GM23338 (cell line): ENCODE measurements around the gene NCBP3. TPM values are rescaled to one million over a fixed set of nuclear protein-coding genes. Genes with fewer than 3 reads are reported as not detected.
A peak's percentile ranks its signal among the peaks of the same experiment; 100 is the strongest.

Experiments
- ATAC-seq: fragments of 200-7000 bp; cut with Tn5 transposase; 3 replicates; pipeline ENCODE4 v1.9.1; 2020
- DNase-seq: peaks from one replicate; pipeline ENCODE4 v3.0.0-alpha.2; 2015; ENCODE audit warnings: low spot score
- H2AFZ ChIP-seq: fragments of 200-600 bp; sonication (generic); 2 replicates; pipeline ENCODE4 v1.8.0; 2016; ENCODE audit warnings: antibody characterized with exemption, mild to moderate bottlenecking, moderate library complexity
- H3F3A ChIP-seq: fragments of 200-600 bp; sonication (generic); replicated peaks from 2 replicates; pipeline ENCODE4 v1.8.0; 2017; ENCODE audit warnings: antibody characterized with exemption, mixed run types, low read depth
- H3K27ac ChIP-seq: fragments of 200-600 bp; sonication (generic); 2 replicates; pipeline ENCODE4 v1.6.1; 2016; ENCODE audit warnings: low read depth
- H3K27me3 ChIP-seq: fragments of 200-600 bp; sonication (generic); 2 replicates; pipeline ENCODE4 v1.8.0; 2016; ENCODE audit warnings: mild to moderate bottlenecking, mixed run types, moderate library complexity; ENCODE audit not compliant: insufficient read depth
- H3K36me3 ChIP-seq: fragments of 200-600 bp; sonication (generic); 2 replicates; pipeline ENCODE4 v1.8.0; 2016; ENCODE audit warnings: mild to moderate bottlenecking; ENCODE audit not compliant: insufficient read depth
- H3K4me1 ChIP-seq: fragments of 200-600 bp; sonication (generic); 2 replicates; pipeline ENCODE4 v1.8.0; 2016; ENCODE audit warnings: mild to moderate bottlenecking, moderate library complexity; ENCODE audit not compliant: insufficient read depth
- H3K4me2 ChIP-seq: fragments of 200-600 bp; sonication (generic); 2 replicates; pipeline ENCODE4 v1.7.1; 2017; ENCODE audit warnings: mixed run types
- H3K4me3 ChIP-seq: fragments of 200-600 bp; sonication (generic); 2 replicates; pipeline ENCODE4 v1.6.1; 2016; ENCODE audit warnings: mixed run types
- H3K79me2 ChIP-seq: fragments of 200-600 bp; sonication (generic); replicated peaks from 2 replicates; pipeline ENCODE4 v1.8.0; 2017; ENCODE audit warnings: mild to moderate bottlenecking; ENCODE audit not compliant: insufficient read depth
- H3K9me2 ChIP-seq: fragments of 200-600 bp; sonication (generic); 2 replicates; pipeline ENCODE4 v1.8.0; 2017; ENCODE audit not compliant: insufficient read depth
- H4K20me1 ChIP-seq: fragments of 200-600 bp; sonication (generic); replicated peaks from 2 replicates; pipeline ENCODE4 v1.8.0; 2017; ENCODE audit warnings: mild to moderate bottlenecking; ENCODE audit not compliant: insufficient read depth
- H3K27ac Mint-ChIP-seq: 2 replicates; pipeline ENCODE4 v1.8.0; 2020; ENCODE audit warnings: inconsistent platforms, mild to moderate bottlenecking, moderate library complexity, mixed read lengths
- H3K27me3 Mint-ChIP-seq: 3 replicates; pipeline ENCODE4 v1.8.0; 2022; ENCODE audit warnings: low read depth, mild to moderate bottlenecking, moderate library complexity, mixed read lengths, inconsistent platforms; ENCODE audit not compliant: insufficient read depth, poor library complexity
- H3K36me3 Mint-ChIP-seq: 3 replicates; pipeline ENCODE4 v1.8.0; 2021; ENCODE audit warnings: low read depth, mild to moderate bottlenecking, inconsistent platforms, moderate library complexity, mixed read lengths
- H3K4me1 Mint-ChIP-seq: 3 replicates; pipeline ENCODE4 v1.8.0; 2020; ENCODE audit warnings: mild to moderate bottlenecking, inconsistent platforms, mixed read lengths
- H3K4me3 Mint-ChIP-seq: 3 replicates; pipeline ENCODE4 v1.8.0; 2021; ENCODE audit warnings: moderate library complexity, mild to moderate bottlenecking, inconsistent platforms, mixed read lengths
- H3K9me3 Mint-ChIP-seq: 3 replicates; pipeline ENCODE4 v1.8.0; 2020; ENCODE audit warnings: moderate library complexity, mild to moderate bottlenecking, inconsistent platforms, mixed read lengths
- EZH2 ChIP-seq: fragments of 200-600 bp; sonication (generic); IDR thresholded peaks from one replicate; pipeline ENCODE4 v1.8.0; 2017; ENCODE audit warnings: antibody characterized with exemption, mild to moderate bottlenecking, low read depth; ENCODE audit not compliant: unreplicated experiment
- EZH2phosphoT487 ChIP-seq: fragments of 200-600 bp; sonication (generic); IDR thresholded peaks from one replicate; pipeline ENCODE4 v1.8.1; 2018; ENCODE audit warnings: antibody characterized with exemption; ENCODE audit not compliant: unreplicated experiment
- POLR2AphosphoS5 ChIP-seq: IDR thresholded peaks from 2 replicates; pipeline ENCODE4 v1.6.1; 2016; ENCODE audit warnings: antibody characterized with exemption, low read depth
- STAT1 ChIP-seq: IDR thresholded peaks from one replicate; pipeline ENCODE4 v1.6.1; 2016; ENCODE audit warnings: antibody characterized with exemption; ENCODE audit not compliant: unreplicated experiment
- ZNF114 ChIP-seq: fragments of 250-450 bp; sonication (Bioruptor Pico); IDR thresholded peaks from 2 replicates; pipeline ENCODE4 v1.5.0; 2020; ENCODE audit warnings: mild to moderate bottlenecking, moderate library complexity
- ZNF331 ChIP-seq: fragments of 250-450 bp; sonication (Bioruptor Pico); IDR thresholded peaks from 2 replicates; pipeline ENCODE4 v1.5.0; 2020; ENCODE audit warnings: low read depth, mild to moderate bottlenecking, moderate library complexity
- polyA plus RNA-seq: library from polyadenylated mRNA; unstranded; fragments of >200 nt; fragmentation: Nextera tagmentation; extraction: Ambion mirVana; gene quantifications from 2 replicates; pipeline ENCODE4 v1.2.1, GENCODE V29; 2016
- total RNA-seq: library from RNA; depleted of rRNA; stranded (reverse); fragments of >200 nt; shearing (Covaris generic); gene quantifications from 2 replicates; pipeline ENCODE4 v1.2.3, GENCODE V29; 2014; rRNA removed
- TF ChIP-seq, protein P1 (sequence below): fragments of 250-450 bp; sonication (Bioruptor Pico); IDR thresholded peaks from 2 replicates; pipeline ENCODE4 v1.5.0; 2020; ENCODE audit warnings: mild to moderate bottlenecking, moderate library complexity
- TF ChIP-seq, protein P2 (sequence below): IDR thresholded peaks from 2 replicates; pipeline ENCODE4 v1.6.1; 2016; ENCODE audit warnings: antibody characterized with exemption

Gene NCBP3
- total and polyA plus RNA-seq, 2 experiments from 2014 or later, result 35.5 to 42.8 TPM

GRCh38 chr17:3753624-3754023 is 92.4 kb downstream of the NCBP3 start:
- Histone ChIP-seq H3K27me3 (no peaks in the 10 kb centered on the region), H3K4me2 (no peak overlapping the region)
- ATAC-seq, result no peak

More at GRCh38 chr17:3753624-3754023, 92.4 kb downstream of the NCBP3 start:
- H3K4me1 ChIP-seq, result peaks cover 6% of the 10 kb centered on the region; the same call in 1 of the 2 replicates
- Mint-ChIP-seq H3K4me1 (peaks cover 10% of the 10 kb centered on the region), H3K27ac (no peak overlapping the region), H3K9me3 (no peaks in the 10 kb centered on the region; the same call in 2 of the 3 replicates), H3K4me3 (no peak overlapping the region), H3K36me3 (no peaks in the 10 kb centered on the region; the same call in 2 of the 3 replicates), H3K27me3 (peaks cover 19% of the 10 kb centered on the region)
- no peak overlapping the region for H3K4me3 ChIP-seq
- H3K79me2 ChIP-seq, result no peaks in the 10 kb centered on the region
- H2AFZ ChIP-seq, result peak overlapping the region; percentile 78
- TF ChIP-seq ZNF331 (CRISPR knock-in tag) (no peak), EZH2phosphoT487 (no peak), STAT1 (no peak), POLR2AphosphoS5 (no peak), ZNF114 (CRISPR knock-in tag) (no peak), EZH2 (no peak)
- TF ChIP-seq, protein P1, sequence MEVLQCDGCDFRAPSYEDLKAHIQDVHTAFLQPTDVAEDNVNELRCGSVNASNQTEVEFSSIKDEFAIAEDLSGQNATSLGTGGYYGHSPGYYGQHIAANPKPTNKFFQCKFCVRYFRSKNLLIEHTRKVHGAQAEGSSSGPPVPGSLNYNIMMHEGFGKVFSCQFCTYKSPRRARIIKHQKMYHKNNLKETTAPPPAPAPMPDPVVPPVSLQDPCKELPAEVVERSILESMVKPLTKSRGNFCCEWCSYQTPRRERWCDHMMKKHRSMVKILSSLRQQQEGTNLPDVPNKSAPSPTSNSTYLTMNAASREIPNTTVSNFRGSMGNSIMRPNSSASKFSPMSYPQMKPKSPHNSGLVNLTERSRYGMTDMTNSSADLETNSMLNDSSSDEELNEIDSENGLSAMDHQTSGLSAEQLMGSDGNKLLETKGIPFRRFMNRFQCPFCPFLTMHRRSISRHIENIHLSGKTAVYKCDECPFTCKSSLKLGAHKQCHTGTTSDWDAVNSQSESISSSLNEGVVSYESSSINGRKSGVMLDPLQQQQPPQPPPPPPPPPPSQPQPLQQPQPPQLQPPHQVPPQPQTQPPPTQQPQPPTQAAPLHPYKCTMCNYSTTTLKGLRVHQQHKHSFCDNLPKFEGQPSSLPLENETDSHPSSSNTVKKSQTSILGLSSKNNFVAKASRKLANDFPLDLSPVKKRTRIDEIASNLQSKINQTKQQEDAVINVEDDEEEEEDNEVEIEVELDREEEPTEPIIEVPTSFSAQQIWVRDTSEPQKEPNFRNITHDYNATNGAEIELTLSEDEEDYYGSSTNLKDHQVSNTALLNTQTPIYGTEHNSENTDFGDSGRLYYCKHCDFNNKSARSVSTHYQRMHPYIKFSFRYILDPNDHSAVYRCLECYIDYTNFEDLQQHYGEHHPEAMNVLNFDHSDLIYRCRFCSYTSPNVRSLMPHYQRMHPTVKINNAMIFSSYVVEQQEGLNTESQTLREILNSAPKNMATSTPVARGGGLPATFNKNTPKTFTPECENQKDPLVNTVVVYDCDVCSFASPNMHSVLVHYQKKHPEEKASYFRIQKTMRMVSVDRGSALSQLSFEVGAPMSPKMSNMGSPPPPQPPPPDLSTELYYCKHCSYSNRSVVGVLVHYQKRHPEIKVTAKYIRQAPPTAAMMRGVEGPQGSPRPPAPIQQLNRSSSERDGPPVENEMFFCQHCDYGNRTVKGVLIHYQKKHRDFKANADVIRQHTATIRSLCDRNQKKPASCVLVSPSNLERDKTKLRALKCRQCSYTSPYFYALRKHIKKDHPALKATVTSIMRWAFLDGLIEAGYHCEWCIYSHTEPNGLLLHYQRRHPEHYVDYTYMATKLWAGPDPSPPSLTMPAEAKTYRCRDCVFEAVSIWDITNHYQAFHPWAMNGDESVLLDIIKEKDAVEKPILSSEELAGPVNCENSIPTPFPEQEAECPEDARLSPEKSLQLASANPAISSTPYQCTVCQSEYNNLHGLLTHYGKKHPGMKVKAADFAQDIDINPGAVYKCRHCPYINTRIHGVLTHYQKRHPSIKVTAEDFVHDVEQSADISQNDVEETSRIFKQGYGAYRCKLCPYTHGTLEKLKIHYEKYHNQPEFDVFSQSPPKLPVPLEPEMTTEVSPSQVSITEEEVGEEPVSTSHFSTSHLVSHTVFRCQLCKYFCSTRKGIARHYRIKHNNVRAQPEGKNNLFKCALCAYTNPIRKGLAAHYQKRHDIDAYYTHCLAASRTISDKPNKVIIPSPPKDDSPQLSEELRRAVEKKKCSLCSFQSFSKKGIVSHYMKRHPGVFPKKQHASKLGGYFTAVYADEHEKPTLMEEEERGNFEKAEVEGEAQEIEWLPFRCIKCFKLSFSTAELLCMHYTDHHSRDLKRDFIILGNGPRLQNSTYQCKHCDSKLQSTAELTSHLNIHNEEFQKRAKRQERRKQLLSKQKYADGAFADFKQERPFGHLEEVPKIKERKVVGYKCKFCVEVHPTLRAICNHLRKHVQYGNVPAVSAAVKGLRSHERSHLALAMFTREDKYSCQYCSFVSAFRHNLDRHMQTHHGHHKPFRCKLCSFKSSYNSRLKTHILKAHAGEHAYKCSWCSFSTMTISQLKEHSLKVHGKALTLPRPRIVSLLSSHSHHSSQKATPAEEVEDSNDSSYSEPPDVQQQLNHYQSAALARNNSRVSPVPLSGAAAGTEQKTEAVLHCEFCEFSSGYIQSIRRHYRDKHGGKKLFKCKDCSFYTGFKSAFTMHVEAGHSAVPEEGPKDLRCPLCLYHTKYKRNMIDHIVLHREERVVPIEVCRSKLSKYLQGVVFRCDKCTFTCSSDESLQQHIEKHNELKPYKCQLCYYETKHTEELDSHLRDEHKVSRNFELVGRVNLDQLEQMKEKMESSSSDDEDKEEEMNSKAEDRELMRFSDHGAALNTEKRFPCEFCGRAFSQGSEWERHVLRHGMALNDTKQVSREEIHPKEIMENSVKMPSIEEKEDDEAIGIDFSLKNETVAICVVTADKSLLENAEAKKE (CRISPR knock-in tag), result no peak
- TF ChIP-seq, protein P2, sequence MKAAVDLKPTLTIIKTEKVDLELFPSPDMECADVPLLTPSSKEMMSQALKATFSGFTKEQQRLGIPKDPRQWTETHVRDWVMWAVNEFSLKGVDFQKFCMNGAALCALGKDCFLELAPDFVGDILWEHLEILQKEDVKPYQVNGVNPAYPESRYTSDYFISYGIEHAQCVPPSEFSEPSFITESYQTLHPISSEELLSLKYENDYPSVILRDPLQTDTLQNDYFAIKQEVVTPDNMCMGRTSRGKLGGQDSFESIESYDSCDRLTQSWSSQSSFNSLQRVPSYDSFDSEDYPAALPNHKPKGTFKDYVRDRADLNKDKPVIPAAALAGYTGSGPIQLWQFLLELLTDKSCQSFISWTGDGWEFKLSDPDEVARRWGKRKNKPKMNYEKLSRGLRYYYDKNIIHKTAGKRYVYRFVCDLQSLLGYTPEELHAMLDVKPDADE, result no peak
- H3K9me2 ChIP-seq, result no peaks in the 10 kb centered on the region
- H3F3A ChIP-seq, result no peaks in the 10 kb centered on the region
- no peak for DNase-seq
- no peaks in the 10 kb centered on the region for H3K36me3 ChIP-seq
- H4K20me1 ChIP-seq, result no peaks in the 10 kb centered on the region
- H3K27ac ChIP-seq, result no peak overlapping the region

Other genes with a start within 250 kb of the NCBP3 start
- 3.8 and 4.0 TPM in 2 replicates for gene TRPV1, start 236.8 kb downstream of the NCBP3 start, total RNA-seq
- 2.3 and 4.2 TPM in 2 replicates for gene TRPV1, start 236.8 kb downstream of the NCBP3 start, polyA plus RNA-seq
- gene SHPK, start 210.0 kb downstream of the NCBP3 start, total RNA-seq, result 34.3 and 36.7 TPM in 2 replicates
- gene SHPK, start 210.0 kb downstream of the NCBP3 start, polyA plus RNA-seq, result 11.3 and 11.5 TPM in 2 replicates
- 21.8 and 30.1 TPM in 2 replicates for gene CTNS, start 209.5 kb downstream of the NCBP3 start, total RNA-seq
- 5.9 and 6.4 TPM in 2 replicates for gene CTNS, start 209.5 kb downstream of the NCBP3 start, polyA plus RNA-seq
- 113 and 134 TPM in 2 replicates for gene TAX1BP3, start 177.7 kb downstream of the NCBP3 start, total RNA-seq
- 93.0 and 98.7 TPM in 2 replicates for gene TAX1BP3, start 177.7 kb downstream of the NCBP3 start, polyA plus RNA-seq
- gene EMC6, start 177.4 kb downstream of the NCBP3 start, total RNA-seq, result 27.6 and 48.0 TPM in 2 replicates
- gene EMC6, start 177.4 kb downstream of the NCBP3 start, polyA plus RNA-seq, result 230 and 232 TPM in 2 replicates
- gene P2RX5, start 150.1 kb downstream of the NCBP3 start, total RNA-seq, result 11.6 and 13.6 TPM in 2 replicates
- gene P2RX5, start 150.1 kb downstream of the NCBP3 start, polyA plus RNA-seq, result 7.4 and 7.5 TPM in 2 replicates
- 34.0 and 35.1 TPM in 2 replicates for gene HASPIN, start 122.3 kb downstream of the NCBP3 start, total RNA-seq
- gene HASPIN, start 122.3 kb downstream of the NCBP3 start, polyA plus RNA-seq, result 5.8 and 6.1 TPM in 2 replicates
- gene ITGAE, start 45.1 kb downstream of the NCBP3 start, total RNA-seq, result 7.9 and 11.7 TPM in 2 replicates
- gene ITGAE, start 45.1 kb downstream of the NCBP3 start, polyA plus RNA-seq, result 40.3 and 44.9 TPM in 2 replicates
- gene CAMKK1, start 46.8 kb upstream of the NCBP3 start, total RNA-seq, result 7.1 and 8.7 TPM in 2 replicates
- gene CAMKK1, start 46.8 kb upstream of the NCBP3 start, polyA plus RNA-seq, result 4.3 TPM in 2 replicates
- gene P2RX1, start 70.2 kb upstream of the NCBP3 start, total RNA-seq, result 0.19 and 2.2 TPM in 2 replicates
- gene P2RX1, start 70.2 kb upstream of the NCBP3 start, polyA plus RNA-seq, result 0.17 and 0.31 TPM in 2 replicates
- gene ATP2A3, start 118.2 kb upstream of the NCBP3 start, total RNA-seq, result 32.6 and 35.2 TPM in 2 replicates
- gene ATP2A3, start 118.2 kb upstream of the NCBP3 start, polyA plus RNA-seq, result 8.2 and 9.6 TPM in 2 replicates